ENCODE results near the gene FAM120AOS. TPM values are rescaled to one million over a fixed set of nuclear protein-coding genes. Genes with fewer than 3 reads are reported as not detected.

FAM120AOS gene
- total and polyA plus RNA-seq, 12 donors: 21.1 to 39.9 (median 31.5) TPM

DNA sequence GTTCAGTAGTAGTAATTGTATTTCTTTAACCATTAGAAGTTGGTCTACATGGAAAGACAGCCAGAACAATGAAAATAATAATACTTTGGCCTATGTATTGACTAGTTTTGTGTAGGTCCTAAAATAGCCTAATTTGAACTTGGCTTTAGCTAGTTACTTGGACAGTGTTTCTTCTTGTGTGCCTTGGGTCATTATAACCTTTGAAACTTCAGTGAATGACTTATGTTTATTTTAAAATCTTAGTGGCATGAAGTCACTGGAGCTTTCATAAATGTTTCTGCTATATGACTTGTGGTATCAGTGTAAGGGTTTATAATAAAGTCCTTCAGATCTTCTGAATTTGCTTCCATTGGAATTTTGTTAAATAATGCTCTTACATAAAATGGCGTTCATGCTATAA lies 2.6 kb upstream of the FAM120AOS start:
- TF ChIP-seq, protein P1, sequence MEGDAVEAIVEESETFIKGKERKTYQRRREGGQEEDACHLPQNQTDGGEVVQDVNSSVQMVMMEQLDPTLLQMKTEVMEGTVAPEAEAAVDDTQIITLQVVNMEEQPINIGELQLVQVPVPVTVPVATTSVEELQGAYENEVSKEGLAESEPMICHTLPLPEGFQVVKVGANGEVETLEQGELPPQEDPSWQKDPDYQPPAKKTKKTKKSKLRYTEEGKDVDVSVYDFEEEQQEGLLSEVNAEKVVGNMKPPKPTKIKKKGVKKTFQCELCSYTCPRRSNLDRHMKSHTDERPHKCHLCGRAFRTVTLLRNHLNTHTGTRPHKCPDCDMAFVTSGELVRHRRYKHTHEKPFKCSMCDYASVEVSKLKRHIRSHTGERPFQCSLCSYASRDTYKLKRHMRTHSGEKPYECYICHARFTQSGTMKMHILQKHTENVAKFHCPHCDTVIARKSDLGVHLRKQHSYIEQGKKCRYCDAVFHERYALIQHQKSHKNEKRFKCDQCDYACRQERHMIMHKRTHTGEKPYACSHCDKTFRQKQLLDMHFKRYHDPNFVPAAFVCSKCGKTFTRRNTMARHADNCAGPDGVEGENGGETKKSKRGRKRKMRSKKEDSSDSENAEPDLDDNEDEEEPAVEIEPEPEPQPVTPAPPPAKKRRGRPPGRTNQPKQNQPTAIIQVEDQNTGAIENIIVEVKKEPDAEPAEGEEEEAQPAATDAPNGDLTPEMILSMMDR (IDR thresholded peaks at IDR 0.05): no peak
- 93 to 98% methylated on average over 1 of the region's 1 CpG for WGBS, 2 donors
- Histone ChIP-seq H3K4me3 (no peak overlapping the region), H3K4me1 (peaks cover 15 to 74% (median 64%) of the 10 kb centered on the region in 9 donors), H3K36me3 (peaks cover 0 to 4% (median 0%) of the 10 kb centered on the region in 9 donors), H3K27me3 (no peaks in the 10 kb centered on the region), H3K27ac (peak overlapping the region in 6 of 10 donors; percentile 44 to 99 (median 82)), H3K9me3 (no peaks in the 10 kb centered on the region)
- DNase-seq: no peak
- intact Hi-C loops (cut with DNase I): loop anchor here in 7 of 10 donors (5.0 to 10.0 kb wide), 7 partner anchors 49 to 321 kb away; partner anchors contain the start of gene NINJ1 (in 2 of the 7)
- no peak for ATAC-seq

DNA sequence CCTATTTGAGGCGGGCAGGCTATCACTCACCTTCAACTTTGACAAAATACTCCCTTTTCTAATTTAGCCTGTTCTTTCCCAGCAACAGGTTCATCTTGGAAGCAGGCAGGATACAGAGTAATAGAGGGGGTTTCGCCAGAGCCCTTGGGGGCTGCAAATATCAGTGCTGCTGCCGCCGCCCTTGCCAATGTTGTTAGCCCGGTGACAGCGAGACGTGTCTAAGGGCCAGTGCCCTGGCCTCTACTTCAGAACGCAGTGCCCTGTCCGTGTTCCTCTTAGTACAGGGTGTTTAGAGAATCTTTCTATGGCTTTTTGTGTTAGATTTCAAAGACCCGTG lies 703 bp downstream of the FAM120AOS start:
- intact Hi-C loops (cut with DNase I): loop anchor here in 8 of 10 donors (1.0 to 10.0 kb wide), 11 partner anchors 50 to 355 kb away; partner anchors contain the start of genes NINJ1 (in 2 of the 8) and CARD19 (in 1 of the 8)
- DNase-seq (no peak), ATAC-seq (peak in 6 of 8 donors; percentile 9 to 58 (median 46))
- no peaks in the 10 kb centered on the region for H3K27me3 ChIP-seq
- H3K4me1 ChIP-seq: peaks cover 6 to 65% (median 49%) of the 10 kb centered on the region in 9 donors
- 0% methylated on average over 10 of the region's 10 CpGs for WGBS, 2 donors
- H3K4me3 ChIP-seq: peak overlapping the region; percentile 74 to 99 (median 90)
- TF ChIP-seq, protein P1 (IDR thresholded peaks at IDR 0.05): no peak
- peak overlapping the region; percentile 87 to 99 (median 96) for H3K27ac ChIP-seq
- peaks cover 0 to 26% (median 12%) of the 10 kb centered on the region in 9 donors for H3K36me3 ChIP-seq
- H3K9me3 ChIP-seq: no peaks in the 10 kb centered on the region

DNA sequence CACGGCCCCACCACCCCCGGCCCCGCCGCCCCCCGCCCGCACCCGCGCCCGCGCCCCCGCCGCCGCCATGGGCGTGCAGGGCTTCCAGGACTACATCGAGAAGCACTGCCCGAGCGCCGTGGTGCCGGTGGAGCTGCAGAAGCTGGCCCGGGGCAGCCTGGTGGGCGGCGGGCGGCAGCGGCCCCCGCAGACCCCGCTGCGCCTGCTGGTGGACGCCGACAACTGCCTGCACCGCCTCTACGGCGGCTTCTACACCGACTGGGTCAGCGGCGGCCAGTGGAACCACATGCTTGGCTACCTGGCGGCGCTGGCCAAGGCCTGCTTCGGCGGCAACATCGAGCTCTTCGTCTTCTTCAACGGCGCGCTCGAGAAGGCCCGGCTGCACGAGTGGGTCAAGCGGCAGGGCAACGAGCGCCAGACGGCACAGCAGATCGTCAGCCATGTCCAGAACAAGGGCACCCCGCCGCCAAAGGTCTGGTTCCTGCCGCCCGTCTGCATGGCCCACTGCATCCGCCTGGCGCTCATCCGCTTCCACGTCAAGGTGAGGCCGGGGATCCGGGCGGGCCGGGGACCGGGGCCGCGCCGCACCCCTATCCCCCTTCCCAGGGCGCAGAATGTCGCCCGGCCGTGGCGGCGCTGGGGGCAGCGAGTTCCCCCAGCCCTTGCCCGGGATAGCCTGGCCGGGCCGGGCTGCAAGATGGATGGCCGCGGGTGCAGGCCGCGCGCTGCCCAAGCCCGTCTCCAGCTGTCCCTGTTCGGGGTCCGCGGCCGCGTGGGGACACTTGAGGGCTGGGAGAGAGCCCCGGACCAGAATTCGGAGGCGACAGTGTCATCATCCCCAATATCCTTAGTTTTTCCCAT lies 1.3 kb downstream of the FAM120AOS start:
- Histone ChIP-seq H3K4me1 (peaks cover 6 to 59% (median 47%) of the 10 kb centered on the region in 9 donors), H3K9me3 (no peaks in the 10 kb centered on the region), H3K36me3 (peaks cover 0 to 32% (median 18%) of the 10 kb centered on the region in 9 donors), H3K27ac (peak overlapping the region; percentile 87 to 99 (median 96)), H3K4me3 (peak overlapping the region; percentile 74 to 99 (median 90)), H3K27me3 (no peaks in the 10 kb centered on the region)
- TF ChIP-seq, protein P1 (IDR thresholded peaks at IDR 0.05): peak in 3 of 9 donors; percentile 17 to 30 (median 29)
- 0 to 1% methylated on average over 81 to 91 of the region's 92 CpGs for WGBS, 2 donors
- intact Hi-C loops (cut with DNase I): loop anchor here in 8 of 10 donors (2.0 to 10.0 kb wide), 10 partner anchors 50 to 355 kb away; partner anchors contain the start of genes NINJ1 (in 2 of the 8) and CARD19 (in 1 of the 8)
- ATAC-seq (peak; percentile 14 to 63 (median 18)), DNase-seq (peak; percentile 42 to 57)
